K562 (cell line): ENCODE results near the gene SHC1. TPM values are rescaled to one million over a fixed set of nuclear protein-coding genes. Genes with fewer than 3 reads are reported as not detected.

Source experiments
- BCL6 ChIP-seq: fragments of 250-450 bp; sonication (Bioruptor Pico); IDR thresholded peaks from 2 replicates; pipeline ENCODE4 v1.4.0; 2020
- GATA2 ChIP-seq: sonication (generic); formaldehyde crosslinking; IDR thresholded peaks from 2 replicates; pipeline ENCODE4 v1.4.0; 2020; ENCODE audit warnings: mild to moderate bottlenecking, missing genetic modification reagents
- GATAD2B ChIP-seq: fragments of 450-650 bp; IDR thresholded peaks from 2 replicates; pipeline ENCODE4 v1.6.1; 2017; ENCODE audit warnings: mild to moderate bottlenecking, borderline replicate concordance
- HMG20B ChIP-seq: fragments of 250-450 bp; sonication (Bioruptor Pico); IDR thresholded peaks from 2 replicates; pipeline ENCODE4 v1.5.0; 2021; ENCODE audit warnings: mild to moderate bottlenecking
- HOXB6 ChIP-seq: fragments of 250-450 bp; sonication (Bioruptor Pico); IDR thresholded peaks from 2 replicates; pipeline ENCODE4 v1.5.1; 2022; ENCODE audit warnings: mild to moderate bottlenecking, borderline replicate concordance
- PHF21A ChIP-seq: fragments of 450-650 bp; IDR thresholded peaks from 2 replicates; pipeline ENCODE4 v1.6.1; 2017; ENCODE audit warnings: low read depth, borderline replicate concordance
- POLR2AphosphoS2 ChIP-seq: IDR thresholded peaks from 2 replicates; pipeline ENCODE4 v1.6.1; 2012; ENCODE audit warnings: low read length, improper control_type of control experiment
- POLR2H ChIP-seq: IDR thresholded peaks from 2 replicates; pipeline ENCODE4 v1.6.1; 2016; ENCODE audit warnings: missing genetic modification characterization, low read depth, mild to moderate bottlenecking, control low read depth, missing compliant biosample characterization, moderate library complexity
- RBM22 ChIP-seq: fragments of 200-400 bp; formaldehyde crosslinking; IDR thresholded peaks from 2 replicates; pipeline ENCODE4 v1.6.1; 2018; ENCODE audit warnings: low read length, low read depth; ENCODE audit not compliant: poor library complexity, severe bottlenecking
- SRSF9 ChIP-seq: fragments of 200-400 bp; formaldehyde crosslinking; IDR thresholded peaks from 2 replicates; pipeline ENCODE4 v1.6.1; 2017; ENCODE audit warnings: low read depth, low read length, borderline replicate concordance
- ZNF347 ChIP-seq: fragments of 450-650 bp; formaldehyde crosslinking; IDR thresholded peaks from 2 replicates; pipeline ENCODE4 v1.4.0; 2020; ENCODE audit warnings: low read depth, mild to moderate bottlenecking, moderate library complexity
- ZNF76 ChIP-seq: fragments of 250-450 bp; sonication (Bioruptor Pico); IDR thresholded peaks from 2 replicates; pipeline ENCODE4 v1.4.0; 2020; ENCODE audit warnings: mild to moderate bottlenecking, moderate library complexity, borderline replicate concordance
- polyA plus RNA-seq, 8 experiments: library from polyadenylated mRNA; depleted of rRNA in 4 of 8; stranded (reverse) in 5 of 8; unstranded in 3 of 8; fragments of >200 nt; fragmentation: Nextera tagmentation in 2 of 8; fragmentation: Illumina TruSeq in 1 of 8; extraction: Ambion mirVana in 2 of 8; extraction: Trizol in 1 of 8; gene quantifications; 2 replicates each; pipeline versions ENCODE4 v1.2.1 to v1.2.3, GENCODE V29; 2011 to 2014; ENCODE audit warnings: inconsistent platforms in 1 of 8, missing spikeins in 1 of 8
- total RNA-seq, 7 experiments: library from RNA; depleted of rRNA in 6 of 7; stranded (reverse); fragments of >200 nt in 6 of 7; fragmentation: Illumina TruSeq in 2 of 7; extraction: Trizol in 2 of 7; gene quantifications; 2 replicates each; pipeline versions ENCODE4 v1.2.1 to v1.2.3, GENCODE V29; 2011 to 2021; ENCODE audit warnings: low replicate concordance in 1 of 7
- TF ChIP-seq, protein P1 (sequence below): IDR thresholded peaks from 2 replicates; pipeline ENCODE4 v1.6.1; 2011; ENCODE audit warnings: borderline replicate concordance, low read depth, mild to moderate bottlenecking, moderate library complexity, low read length; ENCODE audit not compliant: insufficient read depth, poor library complexity, severe bottlenecking
- TF ChIP-seq, protein P2 (sequence below): fragments of 450-650 bp; formaldehyde crosslinking; IDR thresholded peaks from 2 replicates; pipeline ENCODE4 v1.4.0; 2020; ENCODE audit warnings: mild to moderate bottlenecking, mixed read lengths
- TF ChIP-seq, protein P3 (sequence below): fragments of 250-450 bp; sonication (Bioruptor Pico); IDR thresholded peaks from 2 replicates; pipeline ENCODE4 v1.9.0; 2021; ENCODE audit warnings: mild to moderate bottlenecking, inconsistent platforms

SHC1 gene
- total and polyA plus RNA-seq, 9 of the 15 experiments (the other 6 are each of a cell fraction or from before 2014, with no cell fraction given): 4.1 to 113 (median 51.9) TPM

DNA sequence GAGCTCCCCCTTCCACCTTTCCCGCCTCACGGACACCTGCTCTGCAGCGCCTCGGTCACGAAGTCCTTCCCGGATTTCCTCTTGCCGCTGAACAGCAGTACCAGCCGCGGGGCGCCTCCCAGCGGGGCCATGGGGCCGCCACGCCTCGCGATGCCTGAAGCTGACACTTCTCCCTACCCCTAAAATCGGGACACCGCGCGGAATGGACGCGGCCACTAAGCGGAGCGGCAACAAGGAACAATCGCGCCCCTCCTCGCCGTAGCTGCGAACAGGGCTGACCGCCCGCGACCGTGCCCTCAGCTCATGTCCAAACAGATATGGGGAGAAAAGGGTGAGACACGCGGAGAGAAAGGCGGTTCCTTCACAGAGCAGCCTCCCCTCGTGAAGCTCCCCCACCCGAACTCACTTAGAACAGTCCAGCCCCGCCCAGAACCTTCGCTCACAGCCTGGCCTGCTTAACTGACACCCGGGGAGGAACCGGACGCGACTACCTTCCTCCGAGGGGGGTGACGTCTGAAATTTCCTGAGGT is 33.9 kb downstream of the SHC1 start, which contains the start of gene PMVK (continued):
- TF ChIP-seq, protein P1, sequence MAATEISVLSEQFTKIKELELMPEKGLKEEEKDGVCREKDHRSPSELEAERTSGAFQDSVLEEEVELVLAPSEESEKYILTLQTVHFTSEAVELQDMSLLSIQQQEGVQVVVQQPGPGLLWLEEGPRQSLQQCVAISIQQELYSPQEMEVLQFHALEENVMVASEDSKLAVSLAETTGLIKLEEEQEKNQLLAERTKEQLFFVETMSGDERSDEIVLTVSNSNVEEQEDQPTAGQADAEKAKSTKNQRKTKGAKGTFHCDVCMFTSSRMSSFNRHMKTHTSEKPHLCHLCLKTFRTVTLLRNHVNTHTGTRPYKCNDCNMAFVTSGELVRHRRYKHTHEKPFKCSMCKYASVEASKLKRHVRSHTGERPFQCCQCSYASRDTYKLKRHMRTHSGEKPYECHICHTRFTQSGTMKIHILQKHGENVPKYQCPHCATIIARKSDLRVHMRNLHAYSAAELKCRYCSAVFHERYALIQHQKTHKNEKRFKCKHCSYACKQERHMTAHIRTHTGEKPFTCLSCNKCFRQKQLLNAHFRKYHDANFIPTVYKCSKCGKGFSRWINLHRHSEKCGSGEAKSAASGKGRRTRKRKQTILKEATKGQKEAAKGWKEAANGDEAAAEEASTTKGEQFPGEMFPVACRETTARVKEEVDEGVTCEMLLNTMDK: peak; percentile 93
- TF ChIP-seq, protein P2, sequence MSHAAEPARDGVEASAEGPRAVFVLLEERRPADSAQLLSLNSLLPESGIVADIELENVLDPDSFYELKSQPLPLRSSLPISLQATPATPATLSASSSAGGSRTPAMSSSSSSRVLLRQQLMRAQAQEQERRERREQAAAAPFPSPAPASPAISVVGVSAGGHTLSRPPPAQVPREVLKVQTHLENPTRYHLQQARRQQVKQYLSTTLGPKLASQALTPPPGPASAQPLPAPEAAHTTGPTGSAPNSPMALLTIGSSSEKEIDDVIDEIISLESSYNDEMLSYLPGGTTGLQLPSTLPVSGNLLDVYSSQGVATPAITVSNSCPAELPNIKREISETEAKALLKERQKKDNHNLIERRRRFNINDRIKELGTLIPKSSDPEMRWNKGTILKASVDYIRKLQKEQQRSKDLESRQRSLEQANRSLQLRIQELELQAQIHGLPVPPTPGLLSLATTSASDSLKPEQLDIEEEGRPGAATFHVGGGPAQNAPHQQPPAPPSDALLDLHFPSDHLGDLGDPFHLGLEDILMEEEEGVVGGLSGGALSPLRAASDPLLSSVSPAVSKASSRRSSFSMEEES (CRISPR knock-in tag): peak; percentile 99
- TF ChIP-seq GATAD2B (no peak), HMG20B (CRISPR knock-in tag) (peak; percentile 87; the same call in 1 of the 2 replicates), ZNF76 (CRISPR knock-in tag) (no peak), GATA2 (CRISPR knock-in tag) (peak; percentile 54; the same call in 1 of the 2 replicates), POLR2H (tag) (no peak; the same call in 1 of the 2 replicates), BCL6 (no peak), PHF21A (peak; percentile 100), SRSF9 (no peak), POLR2AphosphoS2 (no peak), ZNF347 (no peak), HOXB6 (CRISPR knock-in tag) (no peak), RBM22 (no peak)
- TF ChIP-seq, protein P3, sequence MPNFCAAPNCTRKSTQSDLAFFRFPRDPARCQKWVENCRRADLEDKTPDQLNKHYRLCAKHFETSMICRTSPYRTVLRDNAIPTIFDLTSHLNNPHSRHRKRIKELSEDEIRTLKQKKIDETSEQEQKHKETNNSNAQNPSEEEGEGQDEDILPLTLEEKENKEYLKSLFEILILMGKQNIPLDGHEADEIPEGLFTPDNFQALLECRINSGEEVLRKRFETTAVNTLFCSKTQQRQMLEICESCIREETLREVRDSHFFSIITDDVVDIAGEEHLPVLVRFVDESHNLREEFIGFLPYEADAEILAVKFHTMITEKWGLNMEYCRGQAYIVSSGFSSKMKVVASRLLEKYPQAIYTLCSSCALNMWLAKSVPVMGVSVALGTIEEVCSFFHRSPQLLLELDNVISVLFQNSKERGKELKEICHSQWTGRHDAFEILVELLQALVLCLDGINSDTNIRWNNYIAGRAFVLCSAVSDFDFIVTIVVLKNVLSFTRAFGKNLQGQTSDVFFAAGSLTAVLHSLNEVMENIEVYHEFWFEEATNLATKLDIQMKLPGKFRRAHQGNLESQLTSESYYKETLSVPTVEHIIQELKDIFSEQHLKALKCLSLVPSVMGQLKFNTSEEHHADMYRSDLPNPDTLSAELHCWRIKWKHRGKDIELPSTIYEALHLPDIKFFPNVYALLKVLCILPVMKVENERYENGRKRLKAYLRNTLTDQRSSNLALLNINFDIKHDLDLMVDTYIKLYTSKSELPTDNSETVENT (CRISPR knock-in tag): peak; percentile 71; the same call in 1 of the 2 replicates
